COLO668 (cell line): ENCODE data around the gene SOD1.
"Not testable (repeated sequence)": the region's sequence is repeated elsewhere in the genome, so short reads cannot be mapped to it uniquely, and the experiment has no call there.

Experiments
- DNase-seq: peaks from one replicate; lab custom pipeline; 2025; ENCODE audit not compliant: unreplicated experiment; lab: John Stamatoyannopoulos, UW

The SOD1 gene

GRCh38 chr21:31659536-31660258 lies at the start of gene SOD1:
Gene SOD1, plus strand, starts transcription at chr21:31659693. Its CDS starts 77 bp downstream, at chr21:31659770.
- peak; percentile 97 for DNase-seq

GRCh38 chr21:31611445-31611844 lies 48.0 kb upstream of the SOD1 start:
- DNase-seq = no peak

DNA sequence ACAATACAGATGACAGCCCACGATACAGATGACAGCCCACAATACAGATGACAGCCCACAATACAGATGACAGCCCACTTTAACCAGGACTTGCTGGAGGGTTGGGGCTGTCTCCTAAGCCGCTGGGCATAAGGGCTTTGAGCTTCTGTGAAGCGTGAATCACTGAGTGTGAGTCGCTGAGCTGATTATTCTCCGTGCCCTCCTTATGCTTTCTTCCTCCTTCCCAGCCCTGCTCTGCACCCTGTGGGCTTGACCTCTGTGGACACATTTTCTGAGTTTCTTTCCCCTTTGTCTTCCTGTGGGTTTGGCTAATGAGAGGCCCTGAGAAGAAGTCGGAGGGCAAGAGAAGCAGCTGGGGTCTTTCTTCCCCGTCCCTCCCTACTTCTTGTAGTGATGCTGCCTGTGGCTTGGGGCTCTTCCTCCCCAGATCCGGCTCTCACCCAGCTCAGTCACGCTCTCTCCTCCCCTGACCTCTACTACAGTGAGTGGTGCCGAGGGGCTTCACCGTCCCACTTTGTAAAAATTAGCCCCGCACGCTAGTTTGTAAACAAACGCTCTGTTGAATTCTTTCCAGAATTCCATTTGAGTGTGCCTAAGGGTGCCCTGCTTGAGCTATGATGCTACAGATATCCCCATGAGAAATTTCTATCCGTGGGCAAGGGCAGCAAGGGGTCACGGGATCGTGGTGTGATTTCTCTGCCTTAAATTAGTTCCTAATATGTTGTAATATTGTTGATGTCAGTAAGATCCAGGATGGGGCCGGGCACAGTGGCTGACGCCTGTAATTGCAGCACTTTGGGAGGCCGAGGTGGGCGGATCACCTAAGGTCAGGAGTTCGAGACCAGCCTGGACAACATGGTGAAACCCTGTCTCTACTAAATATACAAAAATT lies 46.4 kb upstream of the SOD1 start:
- no peak for DNase-seq

DNA sequence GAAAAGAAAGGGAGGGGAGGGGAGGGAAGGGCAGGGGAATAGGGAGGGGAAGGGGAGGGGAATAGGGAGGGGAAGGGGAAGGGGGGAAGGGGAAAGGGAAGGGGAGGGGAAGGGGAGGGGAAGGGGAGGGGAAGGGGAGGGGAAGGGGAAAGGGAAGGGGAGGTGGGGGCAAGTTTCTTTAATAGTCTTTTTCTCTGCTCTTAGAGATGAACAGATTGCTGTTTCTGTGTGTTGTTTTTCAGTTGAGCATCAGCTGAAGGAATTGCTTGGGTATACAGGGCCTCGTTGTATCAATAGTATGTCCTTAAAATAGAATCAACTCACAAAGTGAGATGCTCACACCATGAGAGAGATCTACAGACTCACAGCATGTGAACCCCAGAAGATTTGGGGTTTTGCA lies 44.8 kb upstream of the SOD1 start:
- no peak for DNase-seq

- no peak for DNase-seq
Observed at GRCh38 chr21:31616216-31616615, 43.3 kb upstream of the SOD1 start.

DNA sequence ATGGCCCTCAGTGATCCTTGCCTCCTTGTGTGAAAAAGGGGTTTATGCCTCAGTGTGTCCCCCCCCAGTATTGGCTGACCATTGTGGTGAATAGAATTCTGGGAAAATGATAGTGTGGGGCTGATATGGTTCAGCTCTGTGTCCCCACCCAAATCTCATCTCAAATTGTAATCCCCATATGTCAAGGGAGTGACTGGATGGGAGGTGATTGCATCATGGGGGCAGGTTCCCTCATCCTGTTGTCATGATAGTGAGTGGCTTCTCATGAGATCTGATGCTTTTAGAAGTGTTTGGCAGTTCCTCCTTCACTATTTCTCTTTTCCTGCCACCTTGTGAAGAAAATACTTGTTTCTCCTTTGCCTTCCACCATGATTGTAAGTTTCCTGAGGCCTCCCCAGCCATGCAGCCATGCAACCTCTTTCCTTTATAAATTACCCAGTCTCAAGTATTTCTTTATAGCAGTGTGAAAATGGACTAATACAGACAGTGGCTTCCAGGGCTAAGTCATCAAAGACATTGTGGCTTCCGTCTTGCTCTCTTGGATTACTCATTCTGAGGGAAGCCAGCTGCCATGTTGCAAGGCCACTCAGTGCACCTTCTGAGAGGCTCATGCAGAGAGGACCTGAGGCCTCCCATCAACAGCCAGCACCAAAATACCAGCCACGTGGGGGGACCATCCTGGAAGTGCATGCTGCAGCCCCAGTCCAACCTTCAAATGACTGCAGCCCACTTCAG lies 40.6 kb upstream of the SOD1 start:
- DNase-seq = no peak

DNA sequence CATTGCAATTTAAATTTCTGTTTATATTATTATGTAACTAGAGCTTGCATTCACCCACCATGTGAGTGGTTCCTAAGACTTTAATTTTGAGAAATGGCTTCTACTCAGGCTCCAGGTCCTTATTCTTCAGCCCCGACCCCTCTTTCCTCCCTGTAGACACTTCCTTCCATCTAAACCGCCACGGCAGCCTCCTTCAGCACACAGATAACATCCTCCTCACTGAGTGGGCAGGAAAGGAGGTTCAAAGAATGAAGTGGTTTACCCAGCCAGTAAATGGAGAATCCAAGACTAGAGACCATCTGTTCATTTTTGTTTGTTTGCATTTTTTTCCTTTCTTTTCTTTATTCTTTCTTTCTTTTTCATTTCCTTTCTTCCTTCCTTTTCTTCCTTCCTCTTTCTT lies 37.1 kb upstream of the SOD1 start:
- DNase-seq = no peak

GRCh38 chr21:31623664-31624063 lies 35.8 kb upstream of the SOD1 start:
- no peak for DNase-seq

GRCh38 chr21:31624181-31624580 lies 35.3 kb upstream of the SOD1 start:
- DNase-seq = no peak

DNA sequence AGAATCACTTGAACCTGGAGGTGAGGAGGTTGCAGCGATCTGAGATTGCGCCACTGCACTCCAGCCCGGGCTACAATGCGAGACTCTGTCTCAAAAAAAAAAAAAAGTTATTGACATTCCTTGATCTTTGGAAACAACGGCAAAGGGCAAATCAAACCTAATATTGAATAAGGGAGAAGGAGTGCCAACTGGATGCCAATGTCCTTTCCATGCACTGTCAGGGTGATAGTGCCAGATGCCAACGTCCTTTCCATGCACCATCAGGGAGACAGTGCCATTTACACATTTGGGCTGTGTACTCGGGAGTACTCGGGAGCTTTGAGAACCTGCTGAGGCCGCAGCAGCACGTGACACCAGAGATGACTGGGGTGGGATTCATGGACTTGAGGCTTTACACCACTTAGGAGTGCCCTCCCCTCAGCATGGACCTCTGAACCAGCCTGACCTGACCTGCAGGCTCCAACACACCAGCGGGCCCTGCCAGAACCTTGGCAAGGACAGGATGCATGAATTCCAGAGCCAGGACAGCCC lies 34.5 kb upstream of the SOD1 start:
- DNase-seq = no peak

DNA sequence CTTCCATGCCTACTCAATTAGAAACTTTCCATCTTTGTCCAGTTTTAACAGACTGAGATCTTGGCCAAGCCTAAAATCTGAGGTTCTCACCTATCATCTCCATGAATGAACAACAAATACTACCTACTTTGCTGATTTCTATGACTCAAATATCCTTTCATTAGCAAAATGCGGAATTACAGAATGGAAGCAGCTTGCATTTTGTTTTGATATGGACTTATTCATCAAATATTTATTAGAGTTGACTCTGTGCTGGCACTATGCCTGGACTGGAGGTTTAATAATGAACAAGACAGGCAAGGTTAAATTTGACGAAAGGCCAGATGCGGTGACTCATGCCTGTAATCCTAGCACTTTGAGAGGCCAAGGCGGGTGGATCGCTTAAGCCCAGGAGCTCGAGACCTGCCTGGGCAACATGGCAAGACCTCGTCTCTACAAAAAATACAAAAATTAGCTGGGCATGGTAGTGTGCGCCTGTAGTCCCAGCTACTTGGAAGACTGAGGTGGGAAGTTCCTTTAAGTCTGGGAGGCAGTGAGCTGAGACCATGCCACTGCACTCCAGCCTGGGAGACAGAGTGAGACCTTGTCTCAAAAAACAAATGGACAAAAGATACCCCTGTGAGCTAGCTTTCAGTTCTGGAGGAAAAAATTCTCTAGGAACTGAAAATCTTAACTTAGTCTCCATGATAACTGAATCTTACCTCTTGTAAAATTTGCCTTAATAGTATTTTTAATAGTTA lies 29.4 kb upstream of the SOD1 start:
- DNase-seq = peak; percentile 76

GRCh38 chr21:31631881-31632280 lies 27.6 kb upstream of the SOD1 start:
- DNase-seq = not testable (repeated sequence)

DNA sequence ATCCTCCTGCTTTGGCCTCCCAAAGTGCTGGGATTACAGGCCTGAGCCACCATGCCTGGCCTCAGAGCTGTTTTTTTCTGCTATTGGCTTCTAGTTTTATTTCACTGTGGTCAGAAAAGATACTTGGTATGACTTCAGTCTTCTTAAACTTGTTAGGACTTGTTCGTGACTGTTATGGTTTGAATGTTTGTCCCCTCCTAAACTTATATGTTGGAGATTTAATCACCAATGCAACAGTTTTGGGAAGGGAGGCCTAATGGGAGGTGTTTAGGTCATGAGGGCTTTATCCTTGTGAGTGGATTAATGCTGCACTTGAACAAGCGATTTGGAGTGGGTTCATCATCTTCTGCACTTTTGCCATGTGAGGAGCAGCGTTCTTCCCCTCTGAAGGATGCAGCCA lies 24.5 kb upstream of the SOD1 start:
- DNase-seq = no peak

- no peak for DNase-seq
Observed at GRCh38 chr21:31636874-31637273, 22.6 kb upstream of the SOD1 start.

DNA sequence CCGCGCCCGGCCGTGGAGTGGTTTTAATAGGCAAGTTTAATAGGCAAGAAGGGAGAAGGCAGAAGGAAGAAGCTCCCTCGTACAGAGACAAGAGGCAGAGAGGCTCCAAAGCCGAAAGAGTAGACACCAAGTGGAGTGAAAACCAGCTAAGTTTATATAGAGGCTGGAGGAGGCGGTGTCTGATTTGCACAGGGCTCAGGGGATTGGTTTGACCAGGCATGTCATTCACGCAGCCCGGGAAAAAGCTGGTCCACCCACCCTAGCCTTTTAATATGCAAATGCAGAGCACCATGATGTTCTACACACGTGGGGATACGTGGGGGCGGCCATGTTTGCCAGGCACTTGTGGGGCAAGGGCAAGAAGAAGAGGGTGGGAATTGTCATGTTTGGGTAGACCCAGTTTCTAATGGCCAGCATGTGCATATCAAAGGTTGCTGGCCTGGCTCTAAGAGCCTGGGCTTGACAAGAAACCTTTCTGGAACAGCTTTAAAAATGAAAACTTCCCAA lies 18.0 kb upstream of the SOD1 start:
- DNase-seq = no peak

DNA sequence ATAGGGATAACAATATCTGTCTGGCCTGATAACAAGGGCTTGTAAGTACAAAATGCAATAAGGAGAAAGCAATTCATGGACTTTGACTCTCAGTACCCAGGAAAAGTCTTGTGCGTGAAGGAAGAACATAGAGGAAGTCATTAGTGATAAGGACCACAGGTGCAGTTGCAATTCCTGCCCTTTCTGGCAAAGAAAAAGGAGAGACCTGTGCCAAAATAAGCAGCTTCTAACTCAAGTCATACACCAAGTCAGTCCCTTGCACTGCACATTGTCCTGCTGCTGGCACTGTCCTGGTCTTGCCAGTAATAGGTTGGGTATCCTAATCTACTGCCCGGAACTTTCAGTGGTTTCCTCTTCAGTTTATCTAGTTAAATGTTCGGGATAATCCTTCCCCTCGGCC lies 14.8 kb upstream of the SOD1 start:
- DNase-seq = no peak

GRCh38 chr21:31647650-31648049 lies 11.8 kb upstream of the SOD1 start:
- DNase-seq = no peak

- DNase-seq = no peak
Observed at GRCh38 chr21:31650930-31651329, 8.6 kb upstream of the SOD1 start.

DNA sequence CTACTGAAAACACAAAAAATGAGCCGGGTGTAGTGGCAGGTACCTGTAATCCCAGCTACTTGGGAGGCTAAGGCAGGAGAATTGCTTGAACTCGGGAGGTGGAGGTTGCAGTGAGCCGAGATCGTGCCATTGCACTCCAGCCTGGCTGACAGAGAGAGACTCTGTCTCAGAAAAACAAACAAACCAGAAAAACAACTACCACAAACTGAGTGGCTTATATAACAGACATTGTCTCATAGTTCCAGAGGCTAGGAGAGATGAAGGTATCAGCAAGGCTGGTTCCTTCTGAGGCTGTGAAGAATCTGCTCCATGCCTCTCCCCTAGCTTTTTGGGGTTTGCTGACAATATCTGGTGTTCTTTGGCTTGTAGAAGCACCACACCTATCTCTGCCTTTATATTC lies 8.0 kb upstream of the SOD1 start:
- not testable (repeated sequence) for DNase-seq

GRCh38 chr21:31654340-31654739 lies 5.2 kb upstream of the SOD1 start:
- DNase-seq = no peak
